ENCODE measurements around the gene RREB1.
A peak's percentile ranks its signal among the peaks of the same experiment; 100 is the strongest.
"Not testable (repeated sequence)": the region's sequence is repeated elsewhere in the genome, so short reads cannot be mapped to it uniquely, and the experiment has no call there.

The RREB1 gene

GRCh38 chr6:7267466-7268091 lies 159.8 kb downstream of the RREB1 start:
- DNase-seq, result peak; percentile 87

GRCh38 chr6:7268362-7268761 lies 160.6 kb downstream of the RREB1 start:
- no peak for DNase-seq

- DNase-seq, result no peak
Measured at GRCh38 chr6:7268816-7269555, 161.2 kb downstream of the RREB1 start.

GRCh38 chr6:7269816-7270215 lies 162.1 kb downstream of the RREB1 start:
- DNase-seq, result no peak

GRCh38 chr6:7270320-7271204 lies 162.8 kb downstream of the RREB1 start:
- no peak for DNase-seq

- DNase-seq, result no peak
Measured at GRCh38 chr6:7271205-7271534, 163.4 kb downstream of the RREB1 start.

GRCh38 chr6:7273709-7274108 lies 165.9 kb downstream of the RREB1 start:
- no peak for DNase-seq

GRCh38 chr6:7274525-7274924 lies 166.8 kb downstream of the RREB1 start:
- DNase-seq, result not testable (repeated sequence)

- DNase-seq, result no peak
Measured at GRCh38 chr6:7276199-7276524, 168.4 kb downstream of the RREB1 start.

GRCh38 chr6:7282097-7282906 lies 174.5 kb downstream of the RREB1 start:
- DNase-seq, result no peak

GRCh38 chr6:7283676-7284075 lies 175.9 kb downstream of the RREB1 start:
- DNase-seq, result no peak

GRCh38 chr6:7285416-7285815 lies 177.7 kb downstream of the RREB1 start:
- DNase-seq, result no peak

GRCh38 chr6:7290079-7290478 lies 182.3 kb downstream of the RREB1 start:
- no peak for DNase-seq

- no peak for DNase-seq
Measured at GRCh38 chr6:7292596-7293255, 185.0 kb downstream of the RREB1 start.

GRCh38 chr6:7295916-7296315 lies 188.2 kb downstream of the RREB1 start:
- no peak for DNase-seq

- no peak for DNase-seq
Measured at GRCh38 chr6:7296602-7297001, 188.8 kb downstream of the RREB1 start.

- no peak for DNase-seq
Measured at GRCh38 chr6:7298113-7298512, 190.4 kb downstream of the RREB1 start.

- no peak for DNase-seq
Measured at GRCh38 chr6:7300926-7301325, 193.2 kb downstream of the RREB1 start.
